ENCODE data around the gene NAPA. TPM values are rescaled to one million over a fixed set of nuclear protein-coding genes. Genes with fewer than 3 reads are reported as not detected.

NAPA gene
- total and polyA plus RNA-seq, 7 donors, result 84.9 to 167 (median 97.4) TPM

DNA sequence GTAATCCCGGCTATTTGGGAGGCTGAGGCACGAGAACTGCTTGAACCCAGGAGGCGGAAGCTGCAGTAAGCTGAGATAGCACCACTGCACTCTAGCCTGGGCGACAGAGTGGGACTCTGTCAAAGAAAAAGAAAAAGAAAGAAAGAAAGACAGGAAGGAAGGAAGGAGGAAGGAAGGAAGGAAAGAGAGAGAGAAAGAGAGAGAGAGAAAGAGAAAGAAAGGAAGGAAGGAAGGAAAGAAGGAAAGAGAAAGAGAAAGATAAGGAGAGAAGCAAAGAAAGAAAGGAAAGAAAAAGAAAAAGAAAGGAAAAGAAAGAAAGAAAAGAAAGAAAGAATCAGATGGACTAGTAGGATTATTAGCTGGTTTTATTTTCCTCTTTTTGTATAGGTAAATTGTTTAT, 35.3 kb upstream of the NAPA start:
- intact Hi-C loops (cut with DNase I), result no loop called here
- TF ChIP-seq POLR2AphosphoS5 (IDR thresholded peaks at IDR 0.05) (no peak), POLR2A (IDR thresholded peaks at IDR 0.05) (no peak), EP300 (IDR thresholded peaks at IDR 0.05) (no peak)
- TF ChIP-seq, protein P1, sequence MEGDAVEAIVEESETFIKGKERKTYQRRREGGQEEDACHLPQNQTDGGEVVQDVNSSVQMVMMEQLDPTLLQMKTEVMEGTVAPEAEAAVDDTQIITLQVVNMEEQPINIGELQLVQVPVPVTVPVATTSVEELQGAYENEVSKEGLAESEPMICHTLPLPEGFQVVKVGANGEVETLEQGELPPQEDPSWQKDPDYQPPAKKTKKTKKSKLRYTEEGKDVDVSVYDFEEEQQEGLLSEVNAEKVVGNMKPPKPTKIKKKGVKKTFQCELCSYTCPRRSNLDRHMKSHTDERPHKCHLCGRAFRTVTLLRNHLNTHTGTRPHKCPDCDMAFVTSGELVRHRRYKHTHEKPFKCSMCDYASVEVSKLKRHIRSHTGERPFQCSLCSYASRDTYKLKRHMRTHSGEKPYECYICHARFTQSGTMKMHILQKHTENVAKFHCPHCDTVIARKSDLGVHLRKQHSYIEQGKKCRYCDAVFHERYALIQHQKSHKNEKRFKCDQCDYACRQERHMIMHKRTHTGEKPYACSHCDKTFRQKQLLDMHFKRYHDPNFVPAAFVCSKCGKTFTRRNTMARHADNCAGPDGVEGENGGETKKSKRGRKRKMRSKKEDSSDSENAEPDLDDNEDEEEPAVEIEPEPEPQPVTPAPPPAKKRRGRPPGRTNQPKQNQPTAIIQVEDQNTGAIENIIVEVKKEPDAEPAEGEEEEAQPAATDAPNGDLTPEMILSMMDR (IDR thresholded peaks at IDR 0.05), result no peak
- Histone ChIP-seq H3K36me3 (no peaks in the 10 kb centered on the region), H3K4me3 (no peak overlapping the region), H3K9me3 (no peaks in the 10 kb centered on the region), H3K27me3 (peaks cover 0 to 5% (median 2%) of the 10 kb centered on the region in 3 donors), H3K27ac (no peak overlapping the region), H3K4me1 (peaks cover 0 to 6% (median 2%) of the 10 kb centered on the region in 4 donors)
- WGBS, 2 donors, result 90 to 91% methylated on average over 4 of the region's 4 CpGs
- DNase-seq, result no peak

DNA sequence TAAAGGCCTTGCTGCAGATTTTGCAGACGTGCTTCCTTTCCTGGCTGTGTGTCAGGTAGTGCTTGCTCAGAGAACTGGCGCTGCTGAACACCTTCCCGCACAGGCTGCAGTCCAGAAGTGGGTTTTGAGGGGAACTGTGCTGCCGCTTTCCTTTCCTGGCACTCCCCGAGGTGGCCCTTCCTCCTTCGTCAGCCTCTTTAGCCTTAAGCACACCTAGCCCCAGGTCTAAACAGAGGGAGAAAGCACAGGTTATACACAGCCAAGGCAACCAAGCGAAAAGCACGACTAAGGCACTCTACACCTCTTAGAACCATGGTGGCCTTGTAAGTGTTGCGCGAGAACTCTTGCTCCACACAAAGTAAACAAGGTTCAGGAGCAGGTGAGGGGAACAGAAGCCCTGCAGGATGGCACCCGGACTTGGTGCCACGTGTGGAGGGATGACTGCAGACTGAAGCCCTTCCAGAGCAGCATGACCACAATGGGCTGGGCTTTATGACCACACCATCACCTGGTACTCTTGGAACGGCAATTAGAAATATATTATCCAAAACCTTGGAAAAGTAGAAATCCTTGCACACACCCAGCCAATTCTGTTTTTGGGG, 34.5 kb upstream of the NAPA start:
- intact Hi-C loops (cut with DNase I), result no loop called here
- peaks cover 0 to 14% (median 2%) of the 10 kb centered on the region in 4 donors for H3K4me1 ChIP-seq
- WGBS, 2 donors, result 61 to 76% methylated on average over 13 of the region's 13 CpGs
- no peak overlapping the region for H3K27ac ChIP-seq
- H3K36me3 ChIP-seq, result no peaks in the 10 kb centered on the region
- H3K27me3 ChIP-seq, result peaks cover 0 to 8% (median 3%) of the 10 kb centered on the region in 3 donors
- no peak for DNase-seq
- no peak for TF ChIP-seq EP300 (IDR thresholded peaks at IDR 0.05)
- TF ChIP-seq POLR2A (IDR thresholded peaks at IDR 0.05), result no peak
- no peak for TF ChIP-seq POLR2AphosphoS5 (IDR thresholded peaks at IDR 0.05)
- TF ChIP-seq, protein P1 (IDR thresholded peaks at IDR 0.05), result no peak
- H3K4me3 ChIP-seq, result no peak overlapping the region
- H3K9me3 ChIP-seq, result no peaks in the 10 kb centered on the region

DNA sequence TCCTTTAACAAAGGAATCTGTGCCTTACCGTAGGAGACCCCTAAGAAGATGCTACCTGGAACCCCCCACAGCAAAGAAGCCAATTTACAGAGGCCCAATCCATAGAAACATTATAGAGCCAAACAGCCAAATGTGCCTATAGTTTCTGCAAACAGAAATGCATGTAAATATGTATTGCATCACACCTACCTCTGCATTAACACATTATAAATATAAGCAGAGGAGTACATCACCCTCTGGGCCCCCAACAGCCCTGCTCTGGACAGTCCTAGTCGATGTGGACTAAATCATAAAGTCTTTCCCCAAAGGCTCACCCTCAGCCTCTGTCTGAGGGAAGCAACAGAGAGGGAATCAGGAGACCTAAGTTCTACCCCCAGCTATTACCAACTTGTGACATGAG, 32.3 kb upstream of the NAPA start:
- H3K4me1 ChIP-seq, result peaks cover 0 to 25% (median 11%) of the 10 kb centered on the region in 4 donors
- intact Hi-C loops (cut with DNase I), result no loop called here
- no peak overlapping the region for H3K4me3 ChIP-seq
- H3K27ac ChIP-seq, result no peak overlapping the region
- DNase-seq, result no peak
- H3K27me3 ChIP-seq, result peaks cover 0 to 8% (median 3%) of the 10 kb centered on the region in 3 donors
- TF ChIP-seq POLR2AphosphoS5 (IDR thresholded peaks at IDR 0.05) (no peak), EP300 (IDR thresholded peaks at IDR 0.05) (no peak), POLR2A (IDR thresholded peaks at IDR 0.05) (no peak)
- TF ChIP-seq, protein P1 (IDR thresholded peaks at IDR 0.05), result no peak
- no peaks in the 10 kb centered on the region for H3K9me3 ChIP-seq
- WGBS, 2 donors, result 80 to 82% methylated on average over 2 of the region's 2 CpGs
- no peaks in the 10 kb centered on the region for H3K36me3 ChIP-seq

DNA sequence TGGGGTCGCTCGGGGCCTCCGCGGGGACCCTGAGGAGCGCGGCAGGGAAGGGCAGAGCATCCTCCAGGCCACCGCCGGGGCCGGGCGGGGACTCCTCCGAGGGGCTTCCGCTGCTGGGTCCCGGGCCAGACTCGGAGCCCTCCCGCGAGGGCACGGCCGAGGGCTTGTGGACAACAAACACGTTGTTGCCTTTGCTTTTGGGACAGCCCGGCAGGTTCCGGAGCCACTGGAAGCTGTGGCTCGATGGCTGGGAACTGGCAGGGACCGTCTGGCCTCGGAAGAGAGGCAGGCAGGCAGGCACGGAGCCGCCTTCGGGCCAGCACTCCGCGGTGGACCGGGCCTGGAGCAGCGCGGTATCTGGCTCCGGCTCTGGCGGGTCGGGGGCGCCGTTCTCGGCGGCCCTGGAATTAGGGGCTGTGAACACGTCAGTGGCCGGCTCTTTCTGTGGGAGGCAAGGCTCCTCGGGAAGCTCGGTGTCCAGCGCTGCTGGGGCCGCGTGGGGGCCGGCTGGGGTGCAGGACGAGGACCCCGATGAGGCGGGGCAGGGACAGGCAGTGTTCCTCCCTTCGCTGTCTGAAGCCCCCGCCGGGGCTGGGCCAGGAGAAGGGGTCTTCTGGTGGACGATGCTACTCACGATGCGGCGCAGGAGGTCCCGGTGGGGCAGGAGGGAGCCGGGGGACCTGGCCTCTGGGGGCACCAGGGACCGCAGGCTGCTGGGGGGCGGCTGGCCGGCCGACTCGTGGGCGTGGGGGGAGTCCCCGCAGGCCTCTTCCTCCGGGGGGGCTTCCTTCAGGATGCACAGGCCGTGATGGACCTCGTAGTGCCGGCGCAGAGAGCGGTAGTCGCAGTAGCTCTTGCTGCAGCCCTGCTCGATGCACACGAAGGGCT, 30.4 kb upstream of the NAPA start:
- no peaks in the 10 kb centered on the region for H3K9me3 ChIP-seq
- WGBS, 2 donors, result 35 to 52% methylated on average over 75 of the region's 75 CpGs
- DNase-seq, result no peak
- H3K27ac ChIP-seq, result peak overlapping the region in 1 of 4 donors; percentile 18
- intact Hi-C loops (cut with DNase I), result no loop called here
- H3K4me1 ChIP-seq, result peaks cover 0 to 44% (median 29%) of the 10 kb centered on the region in 4 donors
- no peaks in the 10 kb centered on the region for H3K36me3 ChIP-seq
- peaks cover 0 to 8% (median 3%) of the 10 kb centered on the region in 3 donors for H3K27me3 ChIP-seq
- peak overlapping the region in 2 of 4 donors; percentile 17 to 30 for H3K4me3 ChIP-seq
- TF ChIP-seq, protein P1 (IDR thresholded peaks at IDR 0.05), result no peak
- TF ChIP-seq EP300 (IDR thresholded peaks at IDR 0.05) (no peak), POLR2AphosphoS5 (IDR thresholded peaks at IDR 0.05) (no peak)

Measured in sigmoid colon (tissue), 7 donors.